Measurements from ENCODE around the gene GYPA.
A peak's percentile ranks its signal among the peaks of the same experiment; 100 is the strongest.

Gene GYPA

DNA sequence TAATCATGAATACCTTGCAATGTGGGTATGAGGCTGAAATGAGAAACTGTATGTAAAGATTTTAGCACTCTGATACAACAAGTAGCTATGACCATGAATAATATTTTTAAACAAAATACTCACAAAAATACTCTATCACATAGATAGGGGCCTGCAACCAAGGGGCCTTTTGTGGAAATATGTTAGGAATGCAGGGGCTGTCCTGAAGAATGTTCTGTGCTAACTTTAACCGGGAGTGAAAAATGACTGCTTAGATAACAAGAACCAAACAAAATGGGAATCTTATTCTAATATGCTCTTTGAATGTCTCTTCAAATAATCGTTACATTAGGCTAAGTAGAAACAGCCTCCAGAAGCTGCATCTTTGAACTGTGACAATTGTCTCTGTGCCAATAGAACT is 37.9 kb upstream of the GYPA start:
- DNase-seq (ENCODE audit: extremely low spot score): no peak
- TF ChIP-seq PKNOX1 (IDR thresholded peaks at IDR 0.05) (no peak), L3MBTL2 (conservative IDR thresholded peaks at IDR 0.05) (no peak), ZNF384 (IDR thresholded peaks at IDR 0.05) (no peak), FOXK2 (IDR thresholded peaks at IDR 0.05) (no peak), FOXM1 (IDR thresholded peaks at IDR 0.05; ENCODE audit: borderline replicate concordance) (no peak), NFRKB (IDR thresholded peaks at IDR 0.05) (no peak), CTBP1 (IDR thresholded peaks at IDR 0.05; ENCODE audit: borderline replicate concordance) (no peak), FOXA1 (IDR thresholded peaks at IDR 0.05) (no peak), SUZ12 (IDR thresholded peaks at IDR 0.05) (no peak), SP1 (IDR thresholded peaks at IDR 0.05) (no peak), ELF4 (IDR thresholded peaks at IDR 0.05) (no peak), TARDBP (IDR thresholded peaks at IDR 0.05) (no peak), ARNT (IDR thresholded peaks at IDR 0.05) (no peak)
- POLR2A ChIA-PET: interaction anchor here (0.7 kb wide), 1 partner anchor 919 kb away, joined by 4 read pairs; the partner anchor contains the start of gene ANAPC10
- CTCF ChIA-PET: interaction anchor here (0.6 kb wide), 1 partner anchor 907 kb away, joined by 3 read pairs; no protein-coding TSS in a partner anchor

DNA sequence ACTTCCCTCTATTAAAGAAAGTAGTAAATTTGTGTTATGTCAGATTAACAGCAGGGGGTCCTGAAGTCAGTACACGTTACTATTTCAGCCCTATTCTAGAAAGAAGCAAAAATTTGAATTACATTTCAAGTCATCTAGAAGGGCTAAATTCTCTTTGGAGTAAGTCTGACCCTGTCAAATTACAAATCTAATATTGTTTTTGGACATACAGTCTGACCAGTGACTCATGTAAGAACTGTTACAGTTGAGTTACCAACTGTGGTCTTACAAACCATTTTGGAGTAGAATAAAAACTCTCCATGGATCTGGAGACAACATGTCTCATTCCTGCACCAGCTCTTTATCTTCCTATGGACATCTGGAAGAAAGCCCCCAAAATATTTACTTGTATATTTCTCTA is 36.0 kb upstream of the GYPA start:
- DNase-seq (ENCODE audit: extremely low spot score): no peak
- no peak for TF ChIP-seq PKNOX1 (IDR thresholded peaks at IDR 0.05)
- TF ChIP-seq ARNT (IDR thresholded peaks at IDR 0.05): no peak
- TF ChIP-seq ELF4 (IDR thresholded peaks at IDR 0.05): no peak
- TF ChIP-seq ZNF384 (IDR thresholded peaks at IDR 0.05): no peak
- no peak for TF ChIP-seq FOXM1 (IDR thresholded peaks at IDR 0.05; ENCODE audit: borderline replicate concordance)
- no peak for TF ChIP-seq FOXA1 (IDR thresholded peaks at IDR 0.05)
- TF ChIP-seq SUZ12 (IDR thresholded peaks at IDR 0.05): no peak
- no peak for TF ChIP-seq FOXK2 (IDR thresholded peaks at IDR 0.05)
- TF ChIP-seq BHLHE40 (IDR thresholded peaks at IDR 0.05; ENCODE audit: borderline replicate concordance): no peak
- TF ChIP-seq TARDBP (IDR thresholded peaks at IDR 0.05): no peak
- TF ChIP-seq L3MBTL2 (conservative IDR thresholded peaks at IDR 0.05): no peak
- TF ChIP-seq HDGF (IDR thresholded peaks at IDR 0.05; ENCODE audit: borderline replicate concordance): no peak
- no peak for TF ChIP-seq LEF1 (IDR thresholded peaks at IDR 0.05; ENCODE audit: borderline replicate concordance)
- TF ChIP-seq CTBP1 (IDR thresholded peaks at IDR 0.05; ENCODE audit: borderline replicate concordance): no peak
- ChIA-PET CTCF (no interaction called here), POLR2A (no interaction called here)

GRCh38 chr4:144174401-144175067 is 34.0 kb upstream of the GYPA start:
- CTCF ChIA-PET: no interaction called here
- TF ChIP-seq CTBP1 (IDR thresholded peaks at IDR 0.05; ENCODE audit: borderline replicate concordance) (no peak), TARDBP (IDR thresholded peaks at IDR 0.05) (no peak), FOXK2 (IDR thresholded peaks at IDR 0.05) (no peak), HDGF (IDR thresholded peaks at IDR 0.05; ENCODE audit: borderline replicate concordance) (no peak), ARNT (IDR thresholded peaks at IDR 0.05) (no peak), FOXA1 (IDR thresholded peaks at IDR 0.05) (no peak), ZNF384 (IDR thresholded peaks at IDR 0.05) (0 out of 2 replicates have a peak, but pooled peaks have one; percentile 5)
- POLR2A ChIA-PET: no interaction called here
- peak; percentile 30 for DNase-seq (ENCODE audit: extremely low spot score)

GRCh38 chr4:144171697-144172096 is 31.2 kb upstream of the GYPA start:
- TF ChIP-seq ZNF384 (IDR thresholded peaks at IDR 0.05) (no peak), SP1 (IDR thresholded peaks at IDR 0.05) (no peak), ELF4 (IDR thresholded peaks at IDR 0.05) (no peak), CTBP1 (IDR thresholded peaks at IDR 0.05; ENCODE audit: borderline replicate concordance) (no peak), FOXM1 (IDR thresholded peaks at IDR 0.05; ENCODE audit: borderline replicate concordance) (no peak), HDGF (IDR thresholded peaks at IDR 0.05; ENCODE audit: borderline replicate concordance) (no peak), SUZ12 (IDR thresholded peaks at IDR 0.05) (no peak), FOXA1 (IDR thresholded peaks at IDR 0.05) (no peak), LEF1 (IDR thresholded peaks at IDR 0.05; ENCODE audit: borderline replicate concordance) (no peak), ARNT (IDR thresholded peaks at IDR 0.05) (no peak), PKNOX1 (IDR thresholded peaks at IDR 0.05) (no peak), L3MBTL2 (conservative IDR thresholded peaks at IDR 0.05) (no peak), BHLHE40 (IDR thresholded peaks at IDR 0.05; ENCODE audit: borderline replicate concordance) (no peak), TARDBP (IDR thresholded peaks at IDR 0.05) (no peak), FOXK2 (IDR thresholded peaks at IDR 0.05) (no peak)
- DNase-seq (ENCODE audit: extremely low spot score): no peak
- CTCF ChIA-PET: interaction anchor here (1.3 kb wide), 1 partner anchor 777 kb away, joined by 3 read pairs; no protein-coding TSS in a partner anchor
- POLR2A ChIA-PET: no interaction called here

GRCh38 chr4:144169211-144169610 is 28.7 kb upstream of the GYPA start:
- TF ChIP-seq HDGF (IDR thresholded peaks at IDR 0.05; ENCODE audit: borderline replicate concordance) (no peak), FOXA1 (IDR thresholded peaks at IDR 0.05) (no peak), LEF1 (IDR thresholded peaks at IDR 0.05; ENCODE audit: borderline replicate concordance) (no peak), L3MBTL2 (conservative IDR thresholded peaks at IDR 0.05) (no peak), BHLHE40 (IDR thresholded peaks at IDR 0.05; ENCODE audit: borderline replicate concordance) (no peak), TARDBP (IDR thresholded peaks at IDR 0.05) (no peak), PKNOX1 (IDR thresholded peaks at IDR 0.05) (no peak), ARNT (IDR thresholded peaks at IDR 0.05) (no peak), SP1 (IDR thresholded peaks at IDR 0.05) (no peak), FOXK2 (IDR thresholded peaks at IDR 0.05) (no peak), CTBP1 (IDR thresholded peaks at IDR 0.05; ENCODE audit: borderline replicate concordance) (no peak), ZNF384 (IDR thresholded peaks at IDR 0.05) (no peak), SUZ12 (IDR thresholded peaks at IDR 0.05) (no peak), ELF4 (IDR thresholded peaks at IDR 0.05) (no peak), FOXM1 (IDR thresholded peaks at IDR 0.05; ENCODE audit: borderline replicate concordance) (no peak), NFRKB (IDR thresholded peaks at IDR 0.05) (no peak)
- DNase-seq (ENCODE audit: extremely low spot score): no peak
- ChIA-PET POLR2A (no interaction called here), CTCF (no interaction called here)

All from HEK293T (cell line).